ENCODE results near the gene RASEF. TPM values are rescaled to one million over a fixed set of nuclear protein-coding genes. Genes with fewer than 3 reads are reported as not detected.
A peak's percentile ranks its signal among the peaks of the same experiment; 100 is the strongest.

Gene RASEF
- total RNA-seq, 1 donor from 2014 or later, result not detected

DNA sequence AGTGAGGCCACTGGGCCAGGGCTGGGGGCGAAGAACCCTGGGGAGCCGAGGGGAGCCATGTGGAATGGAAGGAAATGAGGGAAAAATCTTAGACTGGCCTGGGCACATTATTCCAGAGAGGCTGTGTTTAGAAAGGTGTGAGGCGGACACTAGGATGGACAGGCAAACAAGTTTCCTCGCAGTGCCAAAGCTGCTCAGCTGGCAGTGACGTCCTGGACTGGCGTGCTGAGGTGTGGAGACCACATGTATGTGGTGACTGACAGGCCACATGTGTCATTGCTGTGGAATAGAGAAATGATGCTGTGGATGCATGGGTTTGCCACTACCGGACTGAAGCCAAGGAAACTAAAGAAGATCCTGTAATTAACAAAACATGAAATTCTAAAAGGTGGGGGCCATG, 42.6 kb downstream of the RASEF start:
- DNase-seq (no peak), ATAC-seq (no peak)
- intact Hi-C loops (cut with micrococcal nuclease), result no loop called here

DNA sequence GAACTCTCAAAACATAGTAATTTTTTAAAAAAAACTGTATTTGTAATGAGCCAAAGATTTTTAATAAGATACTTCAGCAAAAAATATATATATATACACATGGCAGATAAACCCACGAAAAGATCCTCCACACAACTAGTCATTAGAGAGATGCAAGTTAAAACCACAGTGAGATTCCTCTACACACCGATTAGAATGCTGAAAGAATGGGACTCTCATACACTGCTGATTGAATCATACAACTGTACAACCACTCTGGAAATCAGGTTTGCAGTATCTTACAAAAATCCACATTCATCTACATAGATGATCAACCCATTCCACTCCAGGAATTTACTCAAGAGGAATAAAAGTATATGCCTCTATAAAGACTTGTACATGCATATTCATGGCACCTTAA, 43.7 kb downstream of the RASEF start:
- ATAC-seq (no peak), DNase-seq (no peak)
- intact Hi-C loops (cut with micrococcal nuclease), result no loop called here

DNA sequence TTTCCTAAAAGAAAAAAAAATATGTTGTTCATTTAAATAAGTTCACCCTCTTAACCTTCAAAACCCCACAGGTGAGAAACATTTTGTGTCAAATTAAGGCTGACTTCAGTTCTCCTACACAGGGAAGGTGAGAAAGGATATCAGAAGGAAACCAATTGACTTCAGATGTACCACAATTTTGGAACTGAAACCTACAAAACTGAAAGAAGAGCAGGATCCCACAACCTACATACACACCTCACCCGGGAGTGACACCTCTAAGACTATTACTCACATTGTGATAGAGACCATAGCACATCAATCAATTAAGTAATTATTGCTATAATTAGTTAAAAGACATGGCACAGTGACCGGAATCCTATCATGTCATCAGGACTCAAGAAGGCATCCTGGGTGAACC, 47.0 kb downstream of the RASEF start:
- intact Hi-C loops (cut with micrococcal nuclease), result no loop called here
- DNase-seq (no peak), ATAC-seq (no peak)

DNA sequence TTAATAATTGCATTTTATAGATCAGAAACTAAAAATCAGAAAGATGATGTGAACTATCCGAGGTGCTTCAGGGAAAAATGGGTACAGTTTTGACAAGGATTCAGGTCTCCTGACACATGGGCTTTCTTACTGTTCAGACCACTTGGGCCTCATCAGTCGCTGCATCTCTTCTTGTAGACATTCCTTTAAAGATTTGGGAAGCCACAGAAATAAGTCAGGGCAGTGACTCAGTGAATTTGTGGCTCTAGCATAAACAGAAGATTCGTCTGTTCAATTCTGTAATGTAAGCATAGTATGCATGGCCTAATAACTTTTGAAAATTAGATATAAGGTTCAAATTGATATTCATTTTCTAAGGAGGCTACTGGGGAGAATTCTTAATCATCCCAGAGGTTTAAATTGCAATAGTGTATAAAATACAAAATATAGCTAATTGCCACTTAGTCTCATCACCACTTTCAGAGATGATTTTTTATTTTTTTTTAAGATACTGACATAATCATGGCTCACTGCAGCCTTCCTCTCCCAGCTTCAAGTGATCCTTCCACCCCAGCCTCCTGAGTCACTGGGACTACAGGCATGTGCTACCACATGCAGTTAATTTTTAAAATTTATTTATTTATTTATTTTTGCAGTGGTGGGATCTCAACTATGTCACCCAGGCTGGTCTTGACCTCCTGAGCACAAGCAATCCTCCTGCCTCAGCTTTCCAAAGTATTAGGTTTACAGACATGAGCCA, 48.9 kb downstream of the RASEF start:
- intact Hi-C loops (cut with micrococcal nuclease), result no loop called here
- ATAC-seq, result no peak

DNA sequence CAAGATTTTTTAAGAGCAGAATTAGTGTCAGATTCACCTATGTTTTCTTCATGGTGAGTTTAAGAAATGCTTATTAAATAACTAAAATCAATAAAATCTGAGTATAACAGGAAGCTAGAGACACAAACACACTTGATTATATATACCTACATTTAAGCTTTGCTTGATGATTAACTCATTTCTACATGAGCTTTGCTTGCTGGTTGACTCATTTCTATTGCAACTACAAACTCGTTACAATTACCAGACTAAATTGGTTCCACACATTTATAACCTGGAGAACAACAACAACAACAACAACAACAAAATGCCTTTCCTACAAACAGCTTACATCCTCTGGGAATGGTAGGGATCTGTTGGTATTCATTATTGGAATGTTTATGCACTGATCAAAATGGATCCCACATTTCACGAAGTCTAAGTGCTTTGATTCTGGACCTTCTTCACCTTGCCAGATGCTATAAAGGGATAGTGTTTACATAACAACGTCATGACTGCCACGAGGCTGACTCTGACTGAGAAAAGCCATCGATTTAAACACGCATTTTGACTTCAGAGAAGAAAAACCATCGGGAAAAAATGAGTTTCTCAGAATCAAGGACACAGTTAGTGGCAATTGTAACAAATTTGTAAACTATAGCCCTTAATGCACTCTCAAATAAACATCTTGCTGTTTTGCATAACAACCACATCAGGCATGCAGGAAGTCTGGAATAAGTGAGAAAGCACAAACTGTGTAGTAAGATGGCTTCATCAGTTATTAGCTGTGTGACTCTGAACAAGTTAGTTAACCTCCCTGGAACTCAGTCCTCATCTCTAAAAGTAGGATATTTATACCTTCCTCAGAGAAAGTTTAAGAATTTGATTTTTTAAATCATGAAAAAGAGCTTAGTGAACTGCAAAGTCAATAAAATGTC, 49.8 kb downstream of the RASEF start:
- DNase-seq (no peak), ATAC-seq (no peak)
- intact Hi-C loops (cut with micrococcal nuclease), result no loop called here

More for the DNA sequence above, 48.9 kb downstream of the RASEF start:
- no peak for DNase-seq

DNA sequence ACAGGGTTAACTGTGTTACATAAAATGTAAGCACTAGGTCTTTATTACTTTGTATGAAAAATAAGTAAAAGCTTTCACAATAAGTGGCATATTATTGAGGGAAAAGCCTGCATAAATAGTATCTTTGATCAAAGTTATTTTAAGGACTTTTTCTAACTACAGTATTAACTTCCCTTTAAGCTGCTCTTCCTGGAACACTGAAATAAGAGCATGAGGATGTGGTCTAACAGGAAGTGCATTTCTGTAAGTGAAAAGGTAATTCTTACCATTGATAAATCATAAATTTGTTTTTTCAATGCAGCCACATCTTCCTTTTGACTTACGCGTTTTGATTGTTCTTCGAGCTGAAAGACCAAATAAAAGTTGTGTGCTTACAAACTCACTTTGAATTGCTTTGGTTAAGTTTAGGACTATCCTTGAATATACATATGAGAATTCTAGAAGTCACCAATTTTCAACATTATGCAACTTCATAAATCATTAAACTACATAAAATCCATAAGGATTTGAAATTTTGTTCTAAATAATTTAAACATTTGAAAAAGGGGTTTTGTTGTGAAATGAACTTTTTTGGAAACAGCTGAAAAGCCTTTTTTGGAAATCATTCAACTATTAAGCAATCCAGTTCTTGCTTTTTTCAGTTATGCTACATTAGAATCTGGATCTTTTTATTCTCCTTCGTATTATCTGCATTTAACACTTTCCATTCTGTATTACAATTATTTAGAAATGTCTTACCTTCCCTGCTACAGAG, 50.6 kb downstream of the RASEF start:
- DNase-seq, result no peak
- no peak for ATAC-seq
- intact Hi-C loops (cut with micrococcal nuclease), result no loop called here

DNA sequence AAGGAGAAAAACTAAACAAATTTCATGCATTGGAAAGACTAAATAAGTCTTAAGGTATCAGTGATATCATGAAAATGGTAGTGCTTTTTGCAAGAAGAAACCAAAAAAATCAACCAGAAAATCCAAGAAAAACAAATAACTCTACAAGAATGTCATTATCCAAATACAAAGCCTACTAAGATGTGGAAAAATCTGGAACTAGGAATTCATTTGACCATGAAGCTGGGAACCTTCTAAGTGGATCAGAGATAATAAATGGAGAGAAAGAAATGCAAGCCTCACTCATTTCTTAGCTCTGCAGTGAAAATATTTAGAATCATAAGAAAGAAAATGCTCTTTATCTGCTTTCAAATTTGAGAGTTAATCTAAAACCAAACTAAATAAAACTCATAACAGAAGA, 51.3 kb downstream of the RASEF start:
- no peak for DNase-seq
- no peak for ATAC-seq
- intact Hi-C loops (cut with micrococcal nuclease), result no loop called here

DNA sequence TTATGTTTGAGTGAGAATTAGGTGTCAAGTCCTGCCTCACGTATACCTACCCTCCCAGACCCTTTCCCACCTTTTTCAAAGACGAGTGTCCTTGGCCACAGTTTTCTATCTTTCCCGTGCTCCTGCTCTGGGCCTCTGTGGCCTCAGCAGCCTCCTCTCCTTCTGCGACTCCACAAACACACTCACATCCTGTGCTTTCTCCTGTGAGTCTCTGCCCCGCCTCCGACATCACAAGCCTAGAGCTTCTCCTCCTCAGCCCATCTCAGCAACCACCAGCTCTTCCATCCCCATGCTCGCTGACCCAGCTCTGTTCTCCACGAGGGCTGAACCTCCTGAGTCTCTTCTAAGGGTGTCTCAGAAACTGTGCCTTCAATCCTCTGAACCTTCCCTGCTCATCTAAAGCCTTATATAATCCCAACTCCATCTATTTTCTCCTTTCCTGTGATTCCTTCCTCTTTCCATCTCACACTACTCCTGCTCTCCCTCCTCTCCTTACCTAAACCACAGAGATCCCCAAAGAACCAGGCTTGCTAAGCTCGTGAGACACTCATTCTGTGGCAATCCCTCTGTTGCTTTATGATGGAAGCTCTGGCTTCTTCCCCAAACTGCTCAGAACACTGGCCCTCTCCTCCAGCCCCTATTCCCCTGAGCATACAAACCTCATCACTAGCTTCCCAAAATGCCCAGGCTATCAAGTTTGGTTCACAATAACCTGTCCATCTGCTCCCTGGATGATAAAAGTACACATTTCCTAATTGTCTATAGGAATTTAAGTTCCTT, 55.2 kb downstream of the RASEF start:
- ATAC-seq, result no peak
- DNase-seq, result no peak
- intact Hi-C loops (cut with micrococcal nuclease), result no loop called here

DNA sequence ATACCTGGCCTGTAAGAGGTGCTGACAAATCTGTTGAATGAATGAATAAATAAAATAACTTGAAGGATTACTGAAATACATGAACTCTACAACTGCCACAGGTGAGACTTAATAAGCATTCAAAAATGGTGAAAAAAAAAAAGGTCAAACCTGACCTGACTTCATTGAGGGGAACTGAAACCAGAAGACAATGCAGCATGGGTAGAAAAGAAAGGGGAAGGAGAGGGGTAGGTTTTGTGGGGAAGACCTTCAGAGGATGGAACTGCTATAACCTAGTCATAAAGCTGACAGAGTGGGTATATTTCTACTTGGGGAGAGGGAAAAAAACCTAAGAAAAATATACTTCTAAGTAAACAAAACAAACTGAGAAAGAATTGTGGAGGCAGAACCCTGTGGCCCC, 56.6 kb downstream of the RASEF start:
- no peak for DNase-seq
- intact Hi-C loops (cut with micrococcal nuclease), result no loop called here
- ATAC-seq, result no peak

DNA sequence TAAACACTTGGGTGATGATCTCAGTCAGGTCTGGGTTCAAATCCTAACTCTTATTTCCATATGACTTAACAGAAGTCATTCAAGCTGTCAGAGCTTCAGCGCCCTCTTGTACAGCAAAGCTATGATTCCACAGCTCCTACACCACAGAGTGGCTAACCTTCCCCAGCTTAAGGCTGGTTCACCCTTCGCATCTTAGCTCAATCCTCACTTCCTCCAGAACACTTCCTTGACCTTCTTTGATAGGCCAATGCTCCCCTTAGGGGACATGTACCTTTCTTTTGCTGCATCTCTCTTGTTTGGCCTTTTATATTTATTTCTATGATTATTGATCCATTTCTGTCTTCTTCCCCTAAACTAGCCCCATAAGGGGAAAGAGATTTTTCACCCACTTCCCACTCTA, 57.0 kb downstream of the RASEF start:
- no peak for ATAC-seq
- intact Hi-C loops (cut with micrococcal nuclease), result no loop called here
- no peak for DNase-seq

DNA sequence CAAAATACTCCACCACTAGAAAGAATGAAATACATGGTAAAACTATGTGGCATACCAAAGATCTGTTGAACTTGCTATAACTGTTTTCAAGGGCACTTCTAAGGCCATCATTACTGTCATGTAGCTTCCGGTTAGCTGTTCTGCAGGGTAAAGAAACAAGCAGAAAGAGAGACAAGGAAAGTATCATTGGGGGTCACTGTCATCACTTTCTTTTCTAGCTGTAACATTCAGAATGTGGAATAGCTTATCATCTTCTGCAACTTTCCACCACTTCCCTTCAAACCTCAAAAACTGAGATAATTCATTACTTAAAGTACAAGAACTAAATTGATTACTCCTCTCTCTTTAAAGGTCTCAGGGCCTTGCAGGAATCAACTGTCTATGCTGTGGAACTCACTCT, 57.6 kb downstream of the RASEF start:
- intact Hi-C loops (cut with micrococcal nuclease), result no loop called here
- DNase-seq (no peak), ATAC-seq (no peak)

DNA sequence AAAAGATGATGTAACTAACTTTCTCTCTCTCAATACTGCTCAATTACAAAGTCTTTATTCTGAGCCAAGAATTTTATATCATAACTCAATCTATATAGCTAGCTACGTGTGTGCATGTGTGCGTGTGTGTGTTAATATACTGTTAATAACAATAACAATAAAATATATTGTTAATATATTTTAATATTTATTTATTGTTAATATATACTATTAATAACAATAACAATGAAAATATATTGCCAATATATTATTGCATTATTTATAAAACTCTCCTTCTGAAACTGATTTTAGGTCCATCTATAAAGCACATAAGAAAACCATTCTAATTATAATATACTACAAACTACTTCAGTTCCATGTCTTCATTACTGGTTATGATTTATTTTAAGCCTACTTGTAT, 60.6 kb downstream of the RASEF start:
- DNase-seq (no peak), ATAC-seq (no peak)
- intact Hi-C loops (cut with micrococcal nuclease), result no loop called here

DNA sequence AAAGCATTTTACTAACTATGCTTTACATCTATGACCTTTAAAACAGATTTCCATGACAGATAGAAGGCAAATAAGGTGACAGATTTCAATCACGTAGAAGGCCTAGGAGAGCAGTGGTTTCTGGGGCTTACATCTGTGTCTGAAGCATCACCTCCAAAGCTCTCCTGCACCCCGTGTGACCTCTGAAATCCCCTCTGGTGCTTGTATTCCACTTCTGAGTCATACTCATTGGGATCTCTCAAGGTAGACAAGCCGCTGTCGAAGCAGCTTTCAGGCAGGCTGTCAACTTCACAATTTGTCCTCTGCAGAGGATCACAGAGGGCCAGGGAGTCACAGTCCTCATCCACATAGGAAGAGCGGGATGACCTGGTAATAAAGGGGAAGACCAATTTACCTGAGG, 62.2 kb downstream of the RASEF start:
- intact Hi-C loops (cut with micrococcal nuclease), result no loop called here
- no peak for ATAC-seq
- DNase-seq, result no peak

DNA sequence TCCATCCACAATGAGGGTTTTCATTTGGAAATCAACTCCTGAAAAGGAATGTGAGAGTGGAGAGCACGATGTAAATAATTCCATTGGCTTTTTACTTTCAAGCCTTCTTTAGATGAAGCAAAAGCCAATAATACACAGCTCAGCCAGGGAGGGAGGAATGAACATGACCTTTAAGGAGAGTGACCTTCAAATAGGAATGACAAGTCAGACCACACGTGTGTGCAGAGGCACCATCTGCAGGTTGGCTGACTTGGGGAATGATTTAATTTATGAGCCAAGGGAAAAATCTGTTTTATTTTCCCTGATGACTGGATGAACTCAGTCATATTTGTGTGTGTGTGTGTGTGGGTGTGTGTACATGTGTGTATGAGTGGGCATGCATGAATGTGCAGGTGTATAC, 64.5 kb downstream of the RASEF start:
- ATAC-seq (no peak), DNase-seq (no peak)
- intact Hi-C loops (cut with micrococcal nuclease), result no loop called here

DNA sequence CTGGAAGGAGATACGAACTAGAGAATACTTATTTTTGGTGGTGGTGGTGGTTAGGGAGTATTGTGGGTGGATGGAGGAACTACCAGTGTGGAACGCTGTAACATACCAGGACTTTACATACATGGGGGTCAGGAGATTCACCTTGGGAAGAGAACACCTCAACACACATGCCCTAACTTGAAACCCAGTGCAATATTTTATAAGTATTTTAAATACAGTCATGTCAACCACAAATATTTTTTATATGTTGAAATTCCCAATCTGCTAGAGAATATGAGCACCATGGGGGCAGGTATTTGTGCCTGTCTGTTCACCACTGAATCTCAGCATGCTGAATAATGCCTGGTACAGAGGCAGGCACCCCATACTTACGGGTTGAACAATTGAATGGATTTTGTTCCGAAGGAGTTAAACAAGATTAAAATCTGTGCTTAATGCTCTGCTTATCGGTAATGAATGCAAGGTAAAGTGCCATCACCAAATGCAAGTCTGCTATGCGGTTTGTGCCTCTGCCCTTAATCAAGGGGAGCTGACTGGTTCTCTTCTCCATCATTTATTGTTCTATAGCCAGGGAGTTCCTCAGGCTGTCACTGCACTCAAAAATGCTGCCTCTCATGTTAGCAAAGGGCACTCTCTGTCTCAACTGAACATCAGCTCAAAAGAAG, 65.3 kb downstream of the RASEF start:
- ATAC-seq (no peak), DNase-seq (no peak)
- intact Hi-C loops (cut with micrococcal nuclease), result no loop called here

DNA sequence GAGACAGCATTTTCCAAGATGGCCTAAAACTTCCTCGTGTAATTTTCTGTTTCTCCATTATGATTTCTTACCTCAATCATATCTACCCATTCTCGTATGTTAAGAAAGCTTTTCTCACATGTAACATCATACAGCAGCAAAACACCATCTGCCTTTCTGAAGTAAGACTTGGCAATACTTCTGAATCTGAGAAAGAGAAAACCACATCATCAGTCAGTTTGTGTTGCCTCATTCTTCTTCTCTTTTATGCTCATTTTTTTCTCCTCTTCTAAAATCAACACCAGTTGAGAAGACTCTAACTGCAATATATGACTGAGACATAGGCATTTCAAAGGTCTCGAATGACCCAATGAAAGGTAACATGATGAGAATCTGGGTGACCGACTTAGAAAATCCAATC, 66.0 kb downstream of the RASEF start:
- intact Hi-C loops (cut with micrococcal nuclease), result no loop called here
- ATAC-seq (no peak), DNase-seq (no peak)

DNA sequence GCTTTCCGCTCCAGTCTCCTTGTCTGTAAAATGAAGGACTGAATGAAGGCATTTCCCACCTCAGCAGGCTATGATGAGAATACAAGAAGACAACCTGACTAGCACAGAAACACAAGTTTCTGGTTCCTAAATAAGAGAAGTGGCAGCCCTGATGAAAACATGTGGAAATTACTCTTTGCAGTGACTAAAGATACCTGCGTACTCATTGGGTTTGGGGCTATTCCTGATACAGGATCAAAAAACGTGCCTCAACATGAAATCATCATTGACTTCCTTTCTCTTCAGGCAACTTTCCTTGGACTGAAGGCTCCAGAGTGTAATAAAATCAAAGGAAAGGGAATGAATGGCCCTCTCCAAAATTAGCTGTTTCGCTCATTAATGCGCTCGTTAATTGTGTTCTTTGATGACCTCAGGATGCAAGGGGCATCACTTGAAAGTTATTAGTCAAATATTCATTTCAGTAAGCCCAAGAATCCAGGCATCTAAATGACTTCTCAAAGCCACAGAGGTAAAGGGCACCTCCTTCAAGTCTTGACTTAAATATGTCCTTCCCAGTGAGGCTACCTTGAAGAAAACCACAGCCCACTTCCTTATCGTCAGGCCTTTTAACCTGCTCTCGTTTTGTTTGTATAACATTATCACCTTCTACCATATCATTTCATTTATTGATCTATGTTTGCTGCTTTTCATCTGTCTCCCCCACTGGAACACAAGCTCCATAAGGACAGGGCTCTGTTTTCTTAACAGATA, 68.9 kb downstream of the RASEF start:
- intact Hi-C loops (cut with micrococcal nuclease), result no loop called here
- no peak for ATAC-seq
- DNase-seq, result no peak

DNA sequence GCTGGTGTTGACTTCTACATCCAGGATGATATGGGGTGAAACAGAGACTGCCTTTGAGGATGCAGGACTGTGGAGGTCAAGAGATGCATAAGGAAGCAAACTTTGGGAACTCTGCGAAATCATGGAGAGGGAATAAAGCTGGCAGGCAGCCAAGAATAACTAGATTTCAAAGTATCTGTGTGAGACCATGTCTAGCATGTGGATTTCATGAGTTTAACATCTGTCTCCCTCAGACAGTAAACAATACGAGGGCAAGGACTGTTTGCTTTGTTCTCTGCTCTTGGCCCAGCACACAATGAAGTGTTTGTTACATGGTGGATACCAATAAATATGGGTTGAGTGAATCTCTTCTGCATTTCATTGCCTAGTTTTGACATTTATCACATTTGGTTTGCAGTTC, 71.3 kb downstream of the RASEF start:
- intact Hi-C loops (cut with micrococcal nuclease), result no loop called here
- ATAC-seq (peak; percentile 43), DNase-seq (no peak)

Measured in left ventricle myocardium superior (tissue), 1 donor.